GM19351 (cell line): ENCODE data around the gene IBSP.

Experiments used
- ATAC-seq: cut with Tn5 transposase; IDR thresholded peaks from one replicate; pipeline ENCODE4 v1.9.1; 2021; ENCODE audit warnings: mild to moderate bottlenecking, moderate library complexity; ENCODE audit not compliant: unreplicated experiment

The IBSP gene

GRCh38 chr4:87838205-87838604 lies 38.9 kb downstream of the IBSP start:
- ATAC-seq: no peak

GRCh38 chr4:87838890-87839591 lies 39.7 kb downstream of the IBSP start:
- peak; percentile 88 for ATAC-seq

DNA sequence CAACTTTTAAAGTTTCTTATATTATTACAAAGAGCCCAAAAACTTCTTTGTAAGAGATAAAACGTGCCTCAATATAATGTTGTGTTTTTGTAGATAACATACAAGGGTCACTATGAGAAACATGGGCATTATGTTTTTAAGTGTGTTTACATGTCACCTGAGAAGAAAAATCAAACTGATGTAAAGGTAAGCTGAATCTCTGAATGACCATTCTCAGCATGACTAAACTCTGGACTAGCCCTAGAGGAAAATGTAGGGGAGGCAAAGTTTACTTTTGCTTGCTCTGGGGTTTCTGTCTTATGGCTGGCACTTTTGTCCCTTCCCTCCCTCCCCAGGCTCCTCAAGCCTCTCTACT lies 40.2 kb downstream of the IBSP start:
- no peak for ATAC-seq

DNA sequence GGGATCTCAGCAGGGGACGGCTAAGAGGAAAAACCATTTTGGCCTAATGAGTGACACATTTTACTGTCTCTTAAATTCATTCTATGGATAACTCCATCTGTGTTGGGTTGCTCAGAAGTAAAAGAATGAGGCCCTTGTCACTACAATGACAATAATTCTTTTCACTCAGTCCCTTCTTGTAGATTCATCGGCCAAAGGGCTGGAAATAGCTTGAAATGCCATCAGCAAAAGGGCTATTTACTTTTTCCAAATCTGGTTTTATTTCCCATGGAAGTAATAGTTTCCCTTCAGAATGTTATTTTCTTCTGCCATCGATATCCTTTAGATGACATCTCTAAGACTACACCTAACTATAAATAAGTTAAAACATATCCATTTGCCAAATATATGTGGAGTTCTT lies 40.8 kb downstream of the IBSP start:
- ATAC-seq: no peak

DNA sequence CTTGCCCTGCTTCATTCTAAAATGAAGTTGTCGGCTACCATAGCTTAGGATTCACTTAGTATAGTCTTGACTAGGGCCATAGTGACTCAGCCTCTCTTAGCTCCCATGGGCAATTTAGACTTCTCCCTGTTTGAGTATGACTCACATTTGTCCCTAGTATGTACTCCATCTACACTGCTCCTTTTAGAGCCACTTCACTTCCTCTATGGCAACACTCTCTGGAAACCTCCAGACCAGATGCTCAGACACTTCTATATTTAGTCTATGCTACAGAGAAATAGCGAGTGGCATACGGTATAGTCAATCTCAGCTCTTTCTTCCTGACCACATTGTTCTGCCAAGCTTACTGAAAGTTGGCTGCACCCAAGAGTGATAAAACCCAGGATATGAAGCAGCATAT lies 44.6 kb downstream of the IBSP start:
- no peak for ATAC-seq

DNA sequence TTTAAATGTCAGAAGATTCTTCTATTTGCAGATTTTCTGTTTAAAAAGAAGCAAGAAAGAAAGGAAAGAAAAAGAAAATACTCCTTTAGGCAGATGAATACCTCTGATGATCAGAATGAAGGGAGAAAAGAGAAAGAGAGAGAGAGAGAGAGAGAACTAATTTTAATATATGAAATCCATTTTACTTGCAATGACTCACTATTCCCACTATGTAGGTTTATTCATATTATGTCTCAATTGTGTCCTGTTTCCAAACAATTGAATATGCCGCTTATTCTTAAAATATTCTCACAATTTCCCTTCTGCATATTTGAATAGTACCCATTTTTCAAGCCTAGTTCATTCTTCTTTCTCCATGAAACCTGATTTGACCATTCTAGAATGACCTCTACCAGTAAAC lies 45.1 kb downstream of the IBSP start:
- no peak for ATAC-seq

- no peak for ATAC-seq
Measured at GRCh38 chr4:87846226-87846625, 46.9 kb downstream of the IBSP start.

GRCh38 chr4:87848622-87849351 lies 49.4 kb downstream of the IBSP start:
- peak; percentile 93 for ATAC-seq

DNA sequence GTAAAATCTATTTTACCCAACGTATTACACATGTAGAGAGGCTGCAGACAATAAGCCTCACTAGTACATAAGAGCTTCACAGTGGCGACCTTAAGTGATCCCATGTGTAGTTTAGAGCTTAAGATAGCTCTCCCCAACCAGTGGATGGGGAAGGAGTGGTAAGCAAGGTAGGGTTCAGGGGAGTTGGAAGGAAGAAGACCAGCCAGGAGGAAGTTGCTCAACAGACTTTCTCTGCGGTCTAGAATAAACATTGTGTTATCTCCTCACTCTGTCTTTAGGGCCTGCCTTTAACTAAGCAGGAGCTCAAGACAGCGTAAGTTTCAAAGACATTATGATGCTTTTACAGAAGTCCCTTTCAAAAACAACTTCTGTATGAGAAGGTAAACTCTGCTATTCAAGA lies 50.3 kb downstream of the IBSP start:
- no peak for ATAC-seq

DNA sequence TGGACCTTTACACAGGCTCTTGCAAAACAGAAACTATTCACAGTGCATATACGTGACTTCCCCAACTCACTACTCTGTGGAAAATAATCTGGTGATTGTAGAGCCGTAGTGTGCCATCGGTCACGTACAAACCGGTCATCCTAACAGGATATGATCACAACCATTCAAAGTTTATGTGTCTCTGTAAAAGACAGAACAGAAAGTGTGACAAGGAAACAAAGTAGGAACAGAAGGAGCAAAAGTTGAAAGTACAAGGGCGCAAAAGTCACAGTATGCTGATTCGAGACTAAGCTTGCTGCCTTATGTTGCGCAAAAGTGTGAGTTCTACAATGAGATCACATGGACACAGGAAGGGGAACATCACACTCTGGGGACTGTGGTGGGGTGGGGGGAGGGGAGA lies 52.0 kb downstream of the IBSP start:
- no peak for ATAC-seq

DNA sequence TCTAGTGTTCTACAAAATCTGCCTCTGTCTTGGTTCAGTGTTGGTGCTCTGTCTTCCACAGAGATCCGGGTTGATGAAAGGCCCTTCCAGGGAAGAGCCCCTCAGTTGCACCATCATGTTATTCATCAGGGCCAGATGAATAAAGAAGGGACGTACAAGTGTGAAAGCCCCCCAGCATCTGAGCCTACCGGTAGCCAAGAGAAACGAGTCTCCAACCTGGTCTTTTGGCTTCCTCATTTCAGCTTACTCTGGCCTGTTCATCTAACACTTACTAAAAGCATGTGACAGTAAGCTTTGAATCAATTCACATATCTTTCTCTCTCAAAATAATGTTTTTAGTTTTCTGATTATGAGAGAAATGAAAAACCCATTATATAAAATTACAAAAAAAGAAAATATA lies 52.6 kb downstream of the IBSP start:
- no peak for ATAC-seq

GRCh38 chr4:87853108-87853507 lies 53.8 kb downstream of the IBSP start:
- no peak for ATAC-seq

DNA sequence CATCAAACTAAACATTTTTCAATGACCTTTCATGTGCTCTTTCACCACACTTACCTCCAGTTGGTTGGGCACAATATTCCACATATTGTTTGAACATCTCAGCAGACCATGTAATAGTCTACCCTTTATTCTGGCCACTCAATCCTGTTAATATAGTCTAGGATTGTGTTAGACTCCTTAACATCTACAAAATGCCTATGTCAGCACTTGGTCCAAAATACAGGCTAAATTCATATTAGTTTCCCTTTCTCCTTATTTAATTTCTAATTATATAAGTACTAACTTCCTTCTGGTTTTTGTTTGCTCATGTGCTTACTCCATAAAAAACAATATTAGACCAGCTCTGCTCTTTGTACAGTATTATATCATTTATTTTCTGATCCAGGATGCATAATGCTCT lies 54.5 kb downstream of the IBSP start:
- no peak for ATAC-seq

DNA sequence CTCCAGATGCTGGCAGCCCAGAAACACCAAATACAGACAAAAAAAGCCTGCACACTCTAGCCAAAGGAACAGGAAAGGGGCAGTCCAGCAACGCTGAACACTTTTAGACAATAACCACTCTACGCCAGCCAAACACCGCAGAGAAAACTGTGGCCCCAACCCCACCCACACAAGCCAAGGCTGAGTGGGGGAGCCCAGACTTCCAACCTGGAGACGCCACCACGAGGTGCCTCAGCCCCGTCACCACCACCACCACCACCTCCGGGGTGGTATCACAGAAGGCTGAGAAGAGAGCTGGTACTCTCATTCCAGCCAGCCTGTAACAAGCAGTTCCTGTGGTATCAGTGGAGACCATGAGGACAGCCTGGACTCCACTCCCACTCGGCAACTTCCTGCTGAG lies 56.2 kb downstream of the IBSP start:
- ATAC-seq: no peak

GRCh38 chr4:87856816-87857215 lies 57.5 kb downstream of the IBSP start:
- ATAC-seq: no peak

DNA sequence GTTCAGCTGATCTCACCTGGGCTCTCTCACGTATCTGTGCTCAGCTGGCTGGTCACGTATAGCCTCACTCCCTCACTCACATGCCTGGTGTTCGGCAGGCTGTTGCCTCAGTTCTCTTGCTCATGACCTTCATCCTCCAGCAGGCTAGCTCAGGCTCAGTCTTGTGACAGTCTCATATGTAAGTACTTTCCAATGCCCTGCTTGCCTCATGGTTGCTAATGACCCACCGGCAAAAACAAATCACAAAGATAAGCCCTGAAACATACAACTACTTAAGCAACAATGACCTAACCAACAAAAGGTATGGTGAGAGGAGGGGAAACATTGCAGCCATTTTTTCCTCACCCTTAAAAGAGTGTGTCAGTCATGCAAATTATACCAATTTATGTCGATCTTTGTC lies 58.4 kb downstream of the IBSP start:
- no peak for ATAC-seq
